Medulla oblongata (tissue), 1 donor: ENCODE measurements around the gene KIAA1549.

Source experiments
- DNase-seq: peaks from one replicate; pipeline ENCODE4 v3.0.0-alpha.2; 2015; ENCODE audit errors: extremely low spot score

KIAA1549 gene

GRCh38 chr7:138907201-138907847 is 73.9 kb downstream of the KIAA1549 start:
- no peak for DNase-seq

GRCh38 chr7:138903859-138904435 is 77.2 kb downstream of the KIAA1549 start:
- DNase-seq, result no peak

- DNase-seq, result no peak
Measured at GRCh38 chr7:138903186-138903820, 77.9 kb downstream of the KIAA1549 start.

GRCh38 chr7:138902161-138902560 is 79.0 kb downstream of the KIAA1549 start:
- no peak for DNase-seq

- DNase-seq, result no peak
Measured at GRCh38 chr7:138900035-138900828, 81.0 kb downstream of the KIAA1549 start.

GRCh38 chr7:138898802-138899201 is 82.4 kb downstream of the KIAA1549 start:
- DNase-seq, result no peak

- no peak for DNase-seq
Measured at GRCh38 chr7:138898255-138898654, 82.9 kb downstream of the KIAA1549 start.

GRCh38 chr7:138895679-138896078 is 85.5 kb downstream of the KIAA1549 start:
- DNase-seq, result no peak

- no peak for DNase-seq
Measured at GRCh38 chr7:138893258-138893657, 87.9 kb downstream of the KIAA1549 start.

- no peak for DNase-seq
Measured at GRCh38 chr7:138892812-138893211, 88.4 kb downstream of the KIAA1549 start.

GRCh38 chr7:138892006-138892630 is 89.1 kb downstream of the KIAA1549 start:
- DNase-seq, result no peak

GRCh38 chr7:138891446-138891810 is 89.8 kb downstream of the KIAA1549 start:
- DNase-seq, result no peak

GRCh38 chr7:138890499-138891445 is 90.4 kb downstream of the KIAA1549 start:
- DNase-seq, result no peak

- no peak for DNase-seq
Measured at GRCh38 chr7:138889582-138890498, 91.3 kb downstream of the KIAA1549 start.

- DNase-seq, result no peak
Measured at GRCh38 chr7:138887872-138888656, 93.1 kb downstream of the KIAA1549 start.

- DNase-seq, result no peak
Measured at GRCh38 chr7:138887085-138887710, 94.0 kb downstream of the KIAA1549 start.

- DNase-seq, result peak; percentile 42
Measured at GRCh38 chr7:138886501-138886917, 94.7 kb downstream of the KIAA1549 start.

GRCh38 chr7:138885383-138886147 is 95.6 kb downstream of the KIAA1549 start:
- DNase-seq, result no peak
